ENCODE results near the gene PAK4.

The PAK4 gene

GRCh38 chr19:39148939-39149529 is 23.4 kb downstream of the PAK4 start:
- H3K4me3 ChIP-seq (ENCODE audit: severe bottlenecking), result no peak overlapping the region
- no peak overlapping the region for H3K27ac ChIP-seq (ENCODE audit: poor library complexity, severe bottlenecking)
- no peak for ATAC-seq (ENCODE audit: low read depth)
- no peak for TF ChIP-seq CTCF (IDR thresholded peaks at IDR 0.05; ENCODE audit: poor library complexity, severe bottlenecking)
- no peaks in the 10 kb centered on the region for H3K27me3 ChIP-seq (ENCODE audit: insufficient read depth, poor library complexity, severe bottlenecking)
- H3K36me3 ChIP-seq (ENCODE audit: low read depth), result no peaks in the 10 kb centered on the region
- H3K4me1 ChIP-seq (ENCODE audit: insufficient read depth, poor library complexity, severe bottlenecking), result peaks cover under 1% of the 10 kb centered on the region
- H3K9me3 ChIP-seq (ENCODE audit: severe bottlenecking), result no peaks in the 10 kb centered on the region
- no peak for DNase-seq (ENCODE audit: low spot score)

GRCh38 chr19:39150235-39150634 is 24.6 kb downstream of the PAK4 start:
- no peaks in the 10 kb centered on the region for H3K36me3 ChIP-seq (ENCODE audit: low read depth)
- ATAC-seq (ENCODE audit: low read depth) (no peak), DNase-seq (ENCODE audit: low spot score) (no peak)
- no peaks in the 10 kb centered on the region for H3K9me3 ChIP-seq (ENCODE audit: severe bottlenecking)
- peaks cover 13% of the 10 kb centered on the region for H3K4me1 ChIP-seq (ENCODE audit: insufficient read depth, poor library complexity, severe bottlenecking)
- no peak for TF ChIP-seq CTCF (IDR thresholded peaks at IDR 0.05; ENCODE audit: poor library complexity, severe bottlenecking)
- H3K4me3 ChIP-seq (ENCODE audit: severe bottlenecking), result no peak overlapping the region
- H3K27ac ChIP-seq (ENCODE audit: poor library complexity, severe bottlenecking), result no peak overlapping the region
- no peaks in the 10 kb centered on the region for H3K27me3 ChIP-seq (ENCODE audit: insufficient read depth, poor library complexity, severe bottlenecking)

GRCh38 chr19:39150807-39151600 is 25.4 kb downstream of the PAK4 start:
- Histone ChIP-seq H3K27me3 (ENCODE audit: insufficient read depth, poor library complexity, severe bottlenecking) (no peaks in the 10 kb centered on the region), H3K36me3 (ENCODE audit: low read depth) (no peaks in the 10 kb centered on the region), H3K27ac (ENCODE audit: poor library complexity, severe bottlenecking) (no peak overlapping the region), H3K4me1 (ENCODE audit: insufficient read depth, poor library complexity, severe bottlenecking) (peaks cover 14% of the 10 kb centered on the region), H3K4me3 (ENCODE audit: severe bottlenecking) (no peak overlapping the region), H3K9me3 (ENCODE audit: severe bottlenecking) (no peaks in the 10 kb centered on the region)
- ATAC-seq (ENCODE audit: low read depth) (no peak), DNase-seq (ENCODE audit: low spot score) (no peak)
- no peak for TF ChIP-seq CTCF (IDR thresholded peaks at IDR 0.05; ENCODE audit: poor library complexity, severe bottlenecking)

- Histone ChIP-seq H3K36me3 (ENCODE audit: low read depth) (no peaks in the 10 kb centered on the region), H3K4me3 (ENCODE audit: severe bottlenecking) (no peak overlapping the region), H3K27ac (ENCODE audit: poor library complexity, severe bottlenecking) (no peak overlapping the region), H3K4me1 (ENCODE audit: insufficient read depth, poor library complexity, severe bottlenecking) (peaks cover 17% of the 10 kb centered on the region), H3K9me3 (ENCODE audit: severe bottlenecking) (no peaks in the 10 kb centered on the region), H3K27me3 (ENCODE audit: insufficient read depth, poor library complexity, severe bottlenecking) (no peaks in the 10 kb centered on the region)
- 0 out of 3 replicates have a peak, but pooled peaks have one; percentile 19 for ATAC-seq (ENCODE audit: low read depth)
- DNase-seq (ENCODE audit: low spot score), result no peak
- TF ChIP-seq CTCF (IDR thresholded peaks at IDR 0.05; ENCODE audit: poor library complexity, severe bottlenecking), result no peak
Observed at GRCh38 chr19:39152066-39152465, 26.5 kb downstream of the PAK4 start.

Data from RWPE2 (cell line).